HL-60/S4 treated with retinoic acid at 250 ng/mL for 4 days and 3 days (cell line): ENCODE measurements around the gene LSM2.

Source experiments
- in situ Hi-C: fragments of 300-500 bp; cut with MboI; formaldehyde crosslinking; loops from 2 replicates; pipeline ENCODE4 v1.7.0; 2022; ENCODE audit warnings: low sequenced_read_pairs

LSM2 gene

GRCh38 chr6:31777667-31778050 lies 29.1 kb downstream of the LSM2 start:
- in situ Hi-C loops = no loop called here

GRCh38 chr6:31776989-31777666 lies 29.6 kb downstream of the LSM2 start, which contains the start of gene VWA7:
TSS of gene VWA7 (minus strand) at chr6:31777328. CDS start at chr6:31776779, 549 bp downstream.
- in situ Hi-C loops = no loop called here

DNA sequence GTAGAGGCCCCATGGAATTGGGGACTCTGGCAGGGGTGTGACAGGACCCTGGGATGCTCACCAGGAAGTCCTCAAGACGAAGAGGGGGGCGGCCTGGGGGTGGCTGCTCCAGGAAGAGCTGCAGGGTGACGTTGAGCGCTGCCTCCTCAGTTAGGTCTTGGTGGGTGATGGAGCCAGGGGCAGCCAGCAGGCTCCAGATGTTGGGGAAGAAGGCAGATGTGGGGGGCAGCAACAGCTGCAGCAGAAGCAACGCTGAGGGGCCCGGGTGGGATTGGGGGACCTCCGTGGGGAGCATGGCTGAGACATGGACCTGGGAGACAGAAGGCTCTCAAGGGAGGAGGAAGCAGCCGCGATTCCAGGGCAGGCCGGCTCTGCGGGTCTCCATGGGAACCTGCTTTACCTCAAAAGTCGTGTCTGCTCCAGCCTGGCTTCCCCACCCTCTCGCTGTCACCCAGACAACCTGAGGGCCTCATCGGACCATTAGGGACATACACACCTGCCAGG lies 30.2 kb downstream of the LSM2 start:
- in situ Hi-C loops = no loop called here

DNA sequence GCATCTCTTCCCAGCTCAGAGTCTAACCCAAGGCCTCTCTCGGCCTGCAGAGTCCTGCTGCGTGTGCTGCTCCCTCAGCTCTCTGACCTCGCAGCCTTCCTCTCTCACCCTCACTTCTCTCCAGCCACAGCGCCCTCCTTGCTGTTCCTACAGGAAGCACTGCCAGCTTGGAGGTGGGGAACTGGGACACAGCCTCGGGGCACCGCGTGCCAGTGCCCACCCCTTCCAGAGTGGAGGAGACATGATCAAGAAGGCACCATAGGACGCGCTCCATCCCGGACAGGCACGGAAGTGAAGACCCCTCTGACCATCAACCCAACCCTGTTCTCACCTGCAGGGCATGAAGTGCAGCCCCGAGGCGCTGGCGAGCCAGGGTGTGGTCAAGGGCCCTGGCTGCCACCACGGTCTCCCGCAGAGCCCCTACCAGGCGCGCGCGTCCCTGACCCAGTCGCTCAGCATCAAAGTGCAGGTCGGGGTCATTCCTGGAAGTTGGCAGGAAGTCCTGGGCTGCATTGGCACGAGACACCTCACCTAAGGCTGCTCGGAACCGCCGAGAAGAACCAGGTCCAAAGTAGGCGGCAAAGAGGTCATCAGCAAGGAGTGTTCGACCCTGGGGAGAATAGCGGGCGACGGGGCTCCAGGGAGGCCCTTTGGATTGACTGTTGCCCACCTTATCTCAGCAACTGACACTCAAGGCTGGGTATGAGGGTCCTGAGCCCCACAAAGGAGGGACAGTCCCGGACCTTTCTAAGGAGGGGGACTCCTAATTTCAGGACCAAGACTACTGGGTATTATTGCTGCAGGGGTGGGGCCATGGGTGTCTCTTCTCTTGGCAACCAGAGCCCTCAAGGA lies 30.9 kb downstream of the LSM2 start:
- in situ Hi-C loops = no loop called here

- in situ Hi-C loops = no loop called here
Measured at GRCh38 chr6:31775184-31775583, 31.6 kb downstream of the LSM2 start.

DNA sequence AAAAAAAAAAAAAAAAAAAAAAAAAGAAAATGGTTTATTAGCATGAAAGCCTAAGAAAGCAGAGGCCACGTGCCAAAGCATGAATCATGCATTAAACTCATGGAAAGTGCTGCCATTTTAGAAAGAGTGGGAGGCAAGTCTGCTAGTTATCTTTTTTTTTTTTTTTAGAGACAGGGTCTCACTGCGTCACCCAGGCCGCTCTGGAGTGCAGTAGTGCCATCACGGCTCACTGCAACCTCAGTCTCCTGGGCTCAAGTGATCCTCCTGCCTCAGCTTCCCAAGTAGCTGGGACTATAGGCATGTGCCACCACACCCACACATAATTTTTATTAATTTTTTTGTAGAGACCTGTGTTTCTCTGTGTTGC lies 34.8 kb downstream of the LSM2 start:
- in situ Hi-C loops = no loop called here

- in situ Hi-C loops = no loop called here
Measured at GRCh38 chr6:31770860-31771259, 35.9 kb downstream of the LSM2 start.

DNA sequence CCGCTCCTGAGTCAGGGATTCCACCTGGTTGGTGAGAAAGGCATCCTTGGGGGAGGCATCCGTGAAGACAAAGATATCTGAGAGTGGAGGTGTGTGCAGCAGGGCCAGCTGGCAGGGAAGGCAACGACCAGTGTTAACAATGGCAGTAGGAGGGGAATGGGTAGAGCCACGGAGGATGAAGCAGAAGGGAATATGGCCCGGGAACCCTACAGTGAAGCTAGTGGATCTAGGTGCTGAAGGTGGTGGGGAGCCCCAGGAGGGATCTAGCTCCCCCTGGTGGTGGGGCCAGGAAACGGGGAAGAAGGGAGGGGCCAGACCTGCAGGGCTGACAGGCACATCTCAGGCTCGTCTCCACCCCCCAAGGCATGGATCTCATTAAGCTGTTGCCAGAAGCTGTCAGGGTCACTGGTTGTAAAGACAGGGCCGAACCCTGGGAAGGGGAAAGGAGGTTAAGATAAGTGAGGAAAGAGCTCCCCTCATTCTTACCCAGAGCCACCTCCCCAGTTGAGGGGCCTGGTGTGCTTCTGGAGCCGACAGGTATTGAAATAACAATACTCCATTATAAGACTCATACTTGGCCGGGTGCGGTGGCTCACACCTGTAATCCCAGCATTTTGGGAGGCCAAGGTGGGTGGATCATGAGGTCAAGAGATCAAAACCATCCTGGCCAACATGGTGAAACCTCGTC lies 36.9 kb downstream of the LSM2 start:
- in situ Hi-C loops = no loop called here

DNA sequence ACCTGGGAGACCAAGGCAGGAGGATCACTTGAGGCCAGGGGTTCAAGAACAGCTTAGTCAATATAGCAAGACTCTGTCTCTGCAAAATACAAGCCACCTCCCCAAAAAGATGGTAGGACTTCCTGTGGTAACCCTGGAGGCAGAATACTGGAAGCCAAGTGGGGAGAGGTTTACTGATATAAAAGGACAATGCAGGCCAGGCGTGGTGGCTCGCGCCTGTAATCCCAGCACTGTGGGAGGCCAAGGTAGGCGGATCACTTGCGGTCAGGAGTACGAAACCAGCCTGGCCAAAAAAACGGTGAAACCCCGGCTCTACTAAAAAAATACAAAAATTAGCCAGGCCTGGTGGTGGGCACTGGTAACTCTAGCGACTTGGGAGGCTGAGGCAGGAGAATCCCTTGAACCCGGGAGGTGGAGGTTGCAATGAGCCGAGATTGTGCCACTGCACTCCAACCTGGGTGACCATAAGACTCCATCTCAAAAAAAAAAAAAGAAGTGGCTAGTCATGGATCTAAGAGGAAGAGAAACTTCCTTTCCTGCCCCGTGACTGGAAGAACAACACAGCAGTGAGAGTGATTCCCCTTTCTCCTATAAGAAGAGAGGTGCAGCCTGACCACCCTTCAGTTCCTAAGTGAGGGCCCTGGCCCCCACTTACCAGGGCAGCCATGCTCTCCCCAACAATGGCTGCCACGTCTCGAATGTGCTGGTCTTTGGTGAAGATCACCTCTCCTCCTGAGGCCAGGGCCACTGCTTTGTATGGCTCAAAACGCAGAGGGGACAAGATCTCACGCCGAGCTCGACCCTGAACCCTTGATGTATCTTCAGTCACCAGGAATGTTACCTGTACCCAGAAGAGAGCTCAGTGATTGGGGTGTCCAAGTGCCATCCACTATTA lies 38.2 kb downstream of the LSM2 start:
- in situ Hi-C loops = no loop called here

GRCh38 chr6:31767096-31767645 lies 39.6 kb downstream of the LSM2 start:
- in situ Hi-C loops = no loop called here

DNA sequence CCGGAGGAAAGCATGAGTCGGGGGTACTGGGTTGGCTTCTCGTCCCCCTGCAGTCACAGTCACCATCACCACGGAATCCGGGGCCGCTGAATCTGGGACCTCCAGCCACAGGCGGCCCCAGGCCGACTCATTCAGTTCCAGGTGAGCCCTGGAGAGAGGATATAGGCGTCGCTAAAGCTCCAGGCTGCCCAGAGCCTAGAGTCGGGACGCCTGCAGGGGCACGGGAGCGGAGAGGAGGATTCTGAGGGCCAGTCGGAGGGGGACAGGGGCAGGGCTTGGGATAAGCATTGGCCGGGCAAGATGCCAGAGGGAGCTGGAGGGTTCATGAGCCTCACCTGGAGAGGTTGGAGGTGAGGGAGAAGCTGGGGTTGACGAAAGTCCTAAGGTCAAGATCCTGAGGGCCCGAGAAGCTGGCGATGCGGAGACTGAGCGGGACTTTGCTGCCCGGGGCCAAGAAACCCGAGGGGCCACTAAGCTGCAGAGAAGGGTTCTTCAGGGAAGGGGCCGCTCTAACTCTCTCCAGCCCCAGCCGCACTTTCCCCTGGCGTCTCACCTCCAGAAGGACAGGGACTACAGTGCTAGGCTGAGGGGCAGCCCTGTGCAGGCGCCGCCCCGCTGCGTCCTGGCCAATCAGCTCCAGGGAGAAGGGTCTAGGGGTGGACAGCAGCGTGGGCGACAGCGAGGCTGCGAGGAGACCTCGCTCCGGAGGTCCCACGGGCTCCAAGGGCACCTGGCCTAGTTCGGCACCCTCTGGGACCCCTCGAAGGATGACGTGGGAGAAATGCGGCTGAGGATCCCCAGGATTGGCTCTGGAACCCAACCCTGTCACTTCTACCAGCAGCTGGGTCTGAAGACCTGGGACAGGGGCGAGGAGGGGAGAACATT lies 40.6 kb downstream of the LSM2 start:
- in situ Hi-C loops = no loop called here

DNA sequence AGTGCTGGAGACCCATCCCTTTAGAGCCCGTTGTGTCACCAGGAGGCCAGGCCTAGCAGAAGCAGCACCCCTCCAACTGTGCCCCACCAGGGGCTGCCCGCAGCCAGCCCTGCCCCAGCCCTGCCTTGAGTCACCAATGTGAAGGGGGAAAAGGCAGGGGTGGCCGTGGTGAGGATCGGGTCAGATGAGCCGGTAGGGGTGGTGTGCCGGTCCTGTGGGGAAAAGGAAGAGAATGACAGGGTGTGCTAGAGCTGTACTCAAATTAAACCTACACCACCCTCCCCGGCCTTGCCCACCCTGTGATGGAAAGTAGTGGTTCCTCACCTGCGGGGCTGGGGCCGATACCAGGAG lies 41.2 kb downstream of the LSM2 start:
- in situ Hi-C loops = no loop called here

DNA sequence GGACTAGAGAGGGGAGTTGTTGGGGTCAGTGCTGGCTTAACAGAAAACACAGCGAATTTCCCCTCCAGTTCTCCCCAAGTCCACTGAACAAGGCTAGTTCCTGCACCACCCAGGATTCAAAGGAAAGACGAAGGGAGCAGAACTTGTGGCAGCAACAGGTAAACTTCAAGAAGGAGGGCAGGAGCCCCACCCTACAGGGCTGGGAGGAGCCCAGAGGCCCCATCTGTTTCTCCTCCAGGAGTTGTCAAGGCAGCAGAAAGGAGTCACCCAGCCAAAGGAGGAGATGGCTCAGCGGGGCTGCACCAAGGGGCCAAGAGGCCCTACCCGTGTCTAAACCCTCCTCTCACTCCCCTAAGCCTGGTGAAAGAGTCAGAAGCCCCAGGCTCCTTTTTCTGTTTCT lies 42.6 kb downstream of the LSM2 start:
- in situ Hi-C loops = no loop called here

- in situ Hi-C loops = no loop called here
Measured at GRCh38 chr6:31763619-31763940, 43.2 kb downstream of the LSM2 start.

GRCh38 chr6:31762878-31763618 lies 43.7 kb downstream of the LSM2 start:
- in situ Hi-C loops = no loop called here

DNA sequence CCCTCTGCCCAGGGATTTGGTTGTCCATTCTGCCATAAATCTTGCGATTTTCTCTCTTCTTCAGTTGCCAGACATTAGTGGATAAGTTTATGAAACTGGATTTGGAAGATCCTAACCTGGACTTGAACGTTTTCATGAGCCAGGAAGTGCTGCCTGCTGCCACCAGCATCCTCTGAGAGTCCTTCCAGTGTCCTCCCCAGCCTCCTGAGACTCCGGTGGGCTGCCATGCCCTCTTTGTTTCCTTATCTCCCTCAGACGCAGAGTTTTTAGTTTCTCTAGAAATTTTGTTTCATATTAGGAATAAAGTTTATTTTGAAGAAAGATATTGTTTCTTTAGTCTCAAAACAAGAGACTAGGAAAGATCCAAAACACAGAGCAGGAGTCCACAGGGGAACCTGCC lies 44.4 kb downstream of the LSM2 start, which contains the start of gene SAPCD1:
Gene SAPCD1, plus strand, starts transcription at position 301 of the 400 bp plus-strand sequence. CDS start 399 bp downstream, outside the sequence.
- in situ Hi-C loops = no loop called here

GRCh38 chr6:31761343-31761742 lies 45.4 kb downstream of the LSM2 start:
- in situ Hi-C loops = no loop called here

DNA sequence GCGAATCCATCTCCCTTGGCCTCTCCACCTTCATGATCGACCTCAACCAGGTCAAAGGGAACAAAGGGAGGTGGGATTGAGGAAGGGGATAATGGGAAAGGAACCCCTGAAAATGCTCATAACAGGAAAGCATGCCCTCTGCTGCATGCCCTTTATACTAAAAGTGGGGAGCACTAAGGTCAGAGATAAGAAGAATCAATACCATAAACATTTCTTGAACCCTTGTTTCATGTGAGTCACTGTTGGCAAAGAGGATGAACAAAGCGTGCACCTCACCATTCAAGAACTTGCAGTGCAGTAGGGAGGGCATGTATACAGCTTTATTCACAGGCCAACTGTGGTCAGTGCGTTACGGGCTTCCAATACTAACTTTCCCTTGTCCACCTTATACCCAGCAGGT lies 46.0 kb downstream of the LSM2 start:
- in situ Hi-C loops = no loop called here

DNA sequence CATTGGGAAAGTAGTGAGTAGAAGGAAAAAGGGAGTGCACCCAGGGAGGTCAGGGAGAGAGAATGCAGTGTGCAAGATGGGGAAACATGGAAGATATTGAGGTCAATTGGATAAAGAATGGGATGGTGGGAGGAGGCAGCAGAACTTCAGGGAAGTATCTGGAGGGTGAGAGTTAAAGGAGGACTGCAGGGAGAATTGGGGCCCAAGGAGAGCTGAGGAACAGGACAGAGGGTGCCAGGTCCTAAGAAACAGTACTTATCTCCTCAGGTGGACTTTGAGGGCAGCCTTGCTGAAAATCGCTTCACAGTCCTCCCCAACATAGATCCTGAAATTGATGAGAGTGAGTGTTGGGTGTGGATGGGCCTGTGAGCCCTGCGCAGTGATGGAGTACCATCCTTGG lies 48.5 kb downstream of the LSM2 start:
- in situ Hi-C loops = no loop called here
